AG08396 (cell line): ENCODE measurements around the gene MYLK.
A peak's percentile ranks its signal among the peaks of the same experiment; 100 is the strongest.

Source experiments
- DNase-seq: peaks from one replicate; pipeline ENCODE4 v3.0.0; 2012; ENCODE audit warnings: low spot score, mixed read lengths

The MYLK gene

GRCh38 chr3:123590685-123591450 lies 293.3 kb downstream of the MYLK start:
- no peak for DNase-seq

DNA sequence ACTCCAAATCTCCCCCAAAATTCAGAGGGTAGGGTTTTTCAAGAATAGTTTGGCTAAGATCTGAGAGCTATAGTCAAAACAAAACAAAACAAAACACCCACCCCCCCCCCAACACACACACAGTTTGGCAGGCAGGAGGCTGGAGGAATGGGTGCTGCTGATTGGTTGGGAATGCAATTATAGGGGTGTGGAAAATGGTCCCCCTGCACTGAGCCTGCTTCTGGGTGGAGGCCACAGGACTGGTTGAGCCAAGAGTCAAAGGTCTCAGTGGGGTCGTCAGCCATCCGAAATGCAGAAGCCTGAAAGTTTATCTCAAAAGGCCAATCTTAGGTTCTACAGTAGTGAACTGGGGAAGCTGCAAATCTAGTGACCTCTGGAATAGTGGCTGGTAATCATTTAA lies 296.7 kb downstream of the MYLK start:
- DNase-seq, result no peak

GRCh38 chr3:123586968-123587367 lies 297.2 kb downstream of the MYLK start:
- no peak for DNase-seq

DNA sequence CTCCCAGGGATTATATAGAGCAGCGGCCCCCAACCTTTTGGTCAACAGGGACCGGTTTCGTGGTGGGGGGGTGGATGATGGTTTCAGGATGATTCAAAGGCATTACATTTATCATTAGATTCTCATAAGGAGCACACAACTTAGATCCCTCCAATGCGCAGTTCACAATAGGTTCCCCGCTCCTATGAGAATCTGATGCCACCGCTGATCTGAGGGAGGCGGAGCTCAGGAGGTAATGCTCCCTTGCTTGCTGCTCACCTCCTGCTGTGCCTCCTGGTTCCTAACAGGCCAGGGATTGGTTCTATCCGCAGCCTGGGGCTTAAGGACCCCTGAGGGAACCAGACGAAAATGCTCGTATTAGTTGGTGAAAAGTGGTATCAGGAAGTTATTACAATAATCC lies 298.0 kb downstream of the MYLK start:
- no peak for DNase-seq

- DNase-seq, result peak; percentile 96
These were observed 298.9 kb downstream of the MYLK start, which contains the start of gene HACD2 for GRCh38 chr3:123584988-123585937. Gene HACD2 (minus strand): TSS chr3:123585053. CDS start chr3:123585027, 26 bp downstream.

GRCh38 chr3:123584284-123584987 lies 299.7 kb downstream of the MYLK start:
- peak; percentile 56 for DNase-seq

- no peak for DNase-seq
These were observed 300.6 kb downstream of the MYLK start for GRCh38 chr3:123583561-123583960.

GRCh38 chr3:123582315-123582714 lies 301.8 kb downstream of the MYLK start:
- no peak for DNase-seq

DNA sequence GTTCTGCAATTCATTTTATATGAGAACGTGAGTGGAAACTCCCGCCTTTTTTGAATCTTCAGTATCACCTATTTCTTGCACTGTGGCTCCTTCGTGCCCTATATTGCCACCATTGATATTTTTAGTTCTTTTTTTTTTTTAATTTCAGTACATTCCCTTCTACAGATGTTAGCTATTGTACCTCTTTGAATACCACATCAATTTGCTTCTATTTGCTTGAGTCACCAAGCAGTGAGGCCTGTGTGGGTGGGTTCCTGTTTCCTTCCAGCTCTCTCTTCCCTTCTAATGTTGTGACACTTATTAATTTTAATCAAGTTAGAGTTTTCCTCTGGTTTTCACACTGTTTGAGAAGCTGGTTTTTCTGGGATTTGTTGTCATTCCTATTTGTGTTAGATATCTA lies 308.0 kb downstream of the MYLK start:
- DNase-seq, result no peak

- DNase-seq, result no peak
These were observed 312.2 kb downstream of the MYLK start for GRCh38 chr3:123571973-123572365.

GRCh38 chr3:123571264-123571972 lies 312.7 kb downstream of the MYLK start:
- DNase-seq, result no peak

DNA sequence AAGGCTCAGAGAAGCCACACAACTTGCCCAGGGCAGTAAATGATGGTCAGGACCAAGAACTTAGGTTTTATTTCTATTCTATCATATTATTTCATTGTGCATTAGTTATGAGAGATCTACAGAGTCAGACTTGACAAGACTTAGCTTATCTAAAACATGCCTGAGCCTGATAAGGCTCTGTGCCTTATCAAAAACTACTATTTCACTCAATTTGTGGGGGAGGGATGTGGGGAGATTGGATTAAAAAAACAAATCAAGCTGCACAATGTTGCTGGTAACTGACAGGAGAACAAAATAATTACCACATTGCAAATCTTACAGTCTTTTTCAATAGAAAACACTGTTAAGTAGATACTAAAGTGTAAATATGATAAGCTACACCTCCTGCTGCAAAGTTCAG lies 315.3 kb downstream of the MYLK start:
- no peak for DNase-seq

DNA sequence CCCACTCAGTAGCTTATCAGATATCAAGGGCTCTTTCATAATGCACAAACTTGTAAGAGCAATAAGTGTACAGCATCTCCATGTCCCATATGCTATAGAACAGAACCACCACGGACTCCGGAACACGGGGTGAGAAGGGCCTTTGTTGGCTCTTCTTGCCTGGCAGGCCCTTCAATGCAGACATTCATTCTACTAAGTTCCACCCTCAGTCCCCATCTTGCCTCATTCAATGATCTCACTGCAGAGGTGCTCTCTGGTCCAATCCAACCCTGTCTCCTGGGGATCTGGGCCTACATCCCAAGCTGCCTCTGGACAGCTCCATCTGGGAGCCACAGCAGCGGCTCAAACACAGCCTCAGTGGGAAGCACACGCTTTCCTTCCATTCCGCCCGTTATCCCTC lies 316.1 kb downstream of the MYLK start:
- no peak for DNase-seq

GRCh38 chr3:123564056-123564455 lies 320.1 kb downstream of the MYLK start:
- DNase-seq, result no peak

DNA sequence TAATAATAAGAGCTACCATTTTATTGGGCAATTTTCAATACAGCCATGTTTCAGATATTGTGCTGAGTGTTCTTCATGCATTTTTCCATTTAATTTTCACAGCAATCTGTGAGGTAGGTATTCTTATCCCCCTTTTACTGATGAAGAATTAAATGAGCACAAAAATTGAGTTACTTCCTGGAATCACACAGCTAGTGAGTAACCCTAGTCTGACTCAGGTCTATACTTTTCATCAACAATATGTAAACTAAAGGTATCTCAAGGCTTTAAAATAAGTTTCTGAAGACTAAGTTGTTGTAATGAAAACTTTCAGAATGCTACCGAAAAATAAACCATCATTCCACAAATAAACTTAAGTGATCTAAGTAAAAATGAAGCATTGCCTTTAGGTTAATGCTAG lies 321.6 kb downstream of the MYLK start:
- DNase-seq, result no peak

- no peak for DNase-seq
These were observed 322.9 kb downstream of the MYLK start for GRCh38 chr3:123561188-123561587.
